IPS-20b (cell line): ENCODE data around the gene MTCL1.

Experiments used
- H3K27ac ChIP-seq: one replicate; pipeline ENCODE4 v1.5.1; 2013; ENCODE audit warnings: low read length
- H3K27me3 ChIP-seq: 2 replicates; pipeline ENCODE4 v1.6.1; 2013; ENCODE audit warnings: mild to moderate bottlenecking, low read length, inconsistent platforms; ENCODE audit not compliant: insufficient read depth
- H3K36me3 ChIP-seq: 2 replicates; pipeline ENCODE4 v1.6.1; 2013; ENCODE audit warnings: low read depth, mild to moderate bottlenecking, inconsistent platforms, low read length, moderate library complexity; ENCODE audit not compliant: insufficient read depth
- H3K4me1 ChIP-seq: 2 replicates; pipeline ENCODE4 v1.6.1; 2013; ENCODE audit warnings: mild to moderate bottlenecking, control low read depth, inconsistent platforms, low read length, moderate library complexity; ENCODE audit not compliant: insufficient read depth
- H3K4me3 ChIP-seq: 2 replicates; pipeline ENCODE4 v1.5.1; 2013; ENCODE audit warnings: mild to moderate bottlenecking, low read length, inconsistent platforms
- H3K9ac ChIP-seq: 2 replicates; pipeline ENCODE4 v1.6.1; 2013; ENCODE audit warnings: low read depth, mild to moderate bottlenecking, inconsistent platforms, low read length, moderate library complexity
- H3K9me3 ChIP-seq: 2 replicates; pipeline ENCODE4 v1.6.1; 2013; ENCODE audit warnings: mild to moderate bottlenecking, low read depth, low read length, inconsistent platforms; ENCODE audit not compliant: insufficient read depth

MTCL1 gene

GRCh38 chr18:8766559-8767293, 61.4 kb downstream of the MTCL1 start:
- peaks cover 19% of the 10 kb centered on the region for H3K36me3 ChIP-seq
- H3K4me3 ChIP-seq = no peak overlapping the region
- H3K27me3 ChIP-seq = no peaks in the 10 kb centered on the region
- no peaks in the 10 kb centered on the region for H3K9me3 ChIP-seq
- H3K9ac ChIP-seq = no peak overlapping the region
- no peak overlapping the region for H3K27ac ChIP-seq
- H3K4me1 ChIP-seq = peaks cover 2% of the 10 kb centered on the region; the same call in 1 of the 2 replicates

- Histone ChIP-seq H3K9me3 (no peaks in the 10 kb centered on the region), H3K4me3 (no peak overlapping the region), H3K27me3 (no peaks in the 10 kb centered on the region), H3K27ac (no peak overlapping the region), H3K36me3 (peaks cover 13% of the 10 kb centered on the region), H3K4me1 (peaks cover 6% of the 10 kb centered on the region; the same call in 1 of the 2 replicates), H3K9ac (no peak overlapping the region)
Observed at GRCh38 chr18:8767340-8767739, 62.0 kb downstream of the MTCL1 start.

GRCh38 chr18:8769509-8770095, 64.2 kb downstream of the MTCL1 start:
- Histone ChIP-seq H3K4me1 (peaks cover 6% of the 10 kb centered on the region; the same call in 1 of the 2 replicates), H3K36me3 (no peaks in the 10 kb centered on the region; the same call in 1 of the 2 replicates), H3K27ac (no peak overlapping the region), H3K9ac (no peak overlapping the region), H3K9me3 (no peaks in the 10 kb centered on the region), H3K4me3 (no peak overlapping the region), H3K27me3 (no peaks in the 10 kb centered on the region)

- peaks cover 6% of the 10 kb centered on the region; the same call in 1 of the 2 replicates for H3K4me1 ChIP-seq
- no peaks in the 10 kb centered on the region for H3K27me3 ChIP-seq
- no peak overlapping the region for H3K4me3 ChIP-seq
- H3K36me3 ChIP-seq = no peaks in the 10 kb centered on the region
- H3K9me3 ChIP-seq = no peaks in the 10 kb centered on the region
- no peak overlapping the region for H3K27ac ChIP-seq
- H3K9ac ChIP-seq = no peak overlapping the region
Observed at GRCh38 chr18:8770657-8771056, 65.3 kb downstream of the MTCL1 start.

- H3K27me3 ChIP-seq = no peaks in the 10 kb centered on the region
- no peak overlapping the region for H3K27ac ChIP-seq
- H3K4me3 ChIP-seq = no peak overlapping the region
- H3K36me3 ChIP-seq = no peaks in the 10 kb centered on the region
- H3K9me3 ChIP-seq = no peaks in the 10 kb centered on the region
- peaks cover 6% of the 10 kb centered on the region; the same call in 1 of the 2 replicates for H3K4me1 ChIP-seq
- H3K9ac ChIP-seq = no peak overlapping the region
Observed at GRCh38 chr18:8771930-8772329, 66.6 kb downstream of the MTCL1 start.

- H3K4me1 ChIP-seq = peaks cover 20% of the 10 kb centered on the region; the same call in 1 of the 2 replicates
- H3K36me3 ChIP-seq = 0 out of 2 replicates have a peak, but pooled peaks cover under 1% of the 10 kb centered on the region
- no peaks in the 10 kb centered on the region for H3K27me3 ChIP-seq
- no peaks in the 10 kb centered on the region for H3K9me3 ChIP-seq
- no peak overlapping the region for H3K9ac ChIP-seq
- H3K4me3 ChIP-seq = no peak overlapping the region
- H3K27ac ChIP-seq = no peak overlapping the region
Observed at GRCh38 chr18:8773980-8774379, 68.6 kb downstream of the MTCL1 start.

GRCh38 chr18:8776013-8776943, 70.9 kb downstream of the MTCL1 start:
- no peak overlapping the region for H3K4me3 ChIP-seq
- H3K27me3 ChIP-seq = no peaks in the 10 kb centered on the region
- no peak overlapping the region for H3K9ac ChIP-seq
- peaks cover 9% of the 10 kb centered on the region for H3K36me3 ChIP-seq
- H3K27ac ChIP-seq = peak overlapping the region; percentile 39
- peaks cover 20% of the 10 kb centered on the region; the same call in 1 of the 2 replicates for H3K4me1 ChIP-seq
- no peaks in the 10 kb centered on the region for H3K9me3 ChIP-seq

GRCh38 chr18:8777846-8778245, 72.5 kb downstream of the MTCL1 start:
- H3K27me3 ChIP-seq = no peaks in the 10 kb centered on the region
- peak overlapping the region; percentile 40; the same call in 1 of the 2 replicates for H3K9ac ChIP-seq
- peaks cover 15% of the 10 kb centered on the region; the same call in 1 of the 2 replicates for H3K4me1 ChIP-seq
- no peaks in the 10 kb centered on the region for H3K9me3 ChIP-seq
- H3K36me3 ChIP-seq = peaks cover 11% of the 10 kb centered on the region
- H3K4me3 ChIP-seq = no peak overlapping the region
- H3K27ac ChIP-seq = no peak overlapping the region

GRCh38 chr18:8778386-8778785, 73.0 kb downstream of the MTCL1 start:
- no peaks in the 10 kb centered on the region for H3K9me3 ChIP-seq
- peak overlapping the region; percentile 40; the same call in 1 of the 2 replicates for H3K9ac ChIP-seq
- no peak overlapping the region for H3K4me3 ChIP-seq
- peaks cover 16% of the 10 kb centered on the region for H3K36me3 ChIP-seq
- no peaks in the 10 kb centered on the region for H3K27me3 ChIP-seq
- peaks cover 15% of the 10 kb centered on the region; the same call in 1 of the 2 replicates for H3K4me1 ChIP-seq
- no peak overlapping the region for H3K27ac ChIP-seq

- Histone ChIP-seq H3K4me1 (peaks cover 15% of the 10 kb centered on the region; the same call in 1 of the 2 replicates), H3K4me3 (no peak overlapping the region), H3K9ac (no peak overlapping the region), H3K9me3 (no peaks in the 10 kb centered on the region), H3K27me3 (no peaks in the 10 kb centered on the region), H3K36me3 (peaks cover 20% of the 10 kb centered on the region), H3K27ac (no peak overlapping the region)
Observed at GRCh38 chr18:8778824-8779223, 73.5 kb downstream of the MTCL1 start.

GRCh38 chr18:8779251-8779650, 73.9 kb downstream of the MTCL1 start:
- Histone ChIP-seq H3K27ac (no peak overlapping the region), H3K9ac (no peak overlapping the region), H3K9me3 (no peaks in the 10 kb centered on the region), H3K36me3 (peaks cover 25% of the 10 kb centered on the region), H3K4me1 (peaks cover 15% of the 10 kb centered on the region; the same call in 1 of the 2 replicates), H3K4me3 (no peak overlapping the region), H3K27me3 (no peaks in the 10 kb centered on the region)
